ENCODE results near the gene RCOR1.

RCOR1 gene

GRCh38 chr14:102551995-102552705, 40.3 kb upstream of the RCOR1 start:
- Histone ChIP-seq H3K27ac (peak overlapping the region; percentile 50), H3K36me3 (0 out of 2 replicates have a peak, but pooled peaks cover 4% of the 10 kb centered on the region), H3K4me3 (ENCODE audit: low read depth, low read length) (no peak overlapping the region), H3K9me3 (ENCODE audit: severe bottlenecking) (peaks cover 3% of the 10 kb centered on the region), H3K27me3 (ENCODE audit: insufficient read depth, low read depth, severe bottlenecking) (no peaks in the 10 kb centered on the region)
- DNase-seq: no peak
- TF ChIP-seq CTCF (IDR thresholded peaks at IDR 0.05; ENCODE audit: low read depth, low read length): no peak

GRCh38 chr14:102554821-102555819, 37.3 kb upstream of the RCOR1 start:
- no peaks in the 10 kb centered on the region for H3K9me3 ChIP-seq (ENCODE audit: severe bottlenecking)
- H3K27me3 ChIP-seq (ENCODE audit: insufficient read depth, low read depth, severe bottlenecking): no peaks in the 10 kb centered on the region
- no peak for TF ChIP-seq CTCF (IDR thresholded peaks at IDR 0.05; ENCODE audit: low read depth, low read length)
- no peak overlapping the region for H3K27ac ChIP-seq
- no peak for DNase-seq
- no peak overlapping the region for H3K4me3 ChIP-seq (ENCODE audit: low read depth, low read length)
- H3K36me3 ChIP-seq: 0 out of 2 replicates have a peak, but pooled peaks cover 4% of the 10 kb centered on the region

GRCh38 chr14:102556098-102556677, 36.3 kb upstream of the RCOR1 start:
- H3K27me3 ChIP-seq (ENCODE audit: insufficient read depth, low read depth, severe bottlenecking): no peaks in the 10 kb centered on the region
- TF ChIP-seq CTCF (IDR thresholded peaks at IDR 0.05; ENCODE audit: low read depth, low read length): no peak
- H3K27ac ChIP-seq: no peak overlapping the region
- no peaks in the 10 kb centered on the region for H3K9me3 ChIP-seq (ENCODE audit: severe bottlenecking)
- H3K4me3 ChIP-seq (ENCODE audit: low read depth, low read length): no peak overlapping the region
- DNase-seq: no peak
- 0 out of 2 replicates have a peak, but pooled peaks cover 1% of the 10 kb centered on the region for H3K36me3 ChIP-seq

- Histone ChIP-seq H3K36me3 (no peaks in the 10 kb centered on the region), H3K27me3 (ENCODE audit: insufficient read depth, low read depth, severe bottlenecking) (no peaks in the 10 kb centered on the region), H3K4me3 (ENCODE audit: low read depth, low read length) (no peak overlapping the region), H3K27ac (no peak overlapping the region), H3K9me3 (ENCODE audit: severe bottlenecking) (no peaks in the 10 kb centered on the region)
- DNase-seq: no peak
- TF ChIP-seq CTCF (IDR thresholded peaks at IDR 0.05; ENCODE audit: low read depth, low read length): no peak
Observed at GRCh38 chr14:102557434-102558226, 34.8 kb upstream of the RCOR1 start.

- no peak for DNase-seq
- no peak overlapping the region for H3K4me3 ChIP-seq (ENCODE audit: low read depth, low read length)
- H3K9me3 ChIP-seq (ENCODE audit: severe bottlenecking): no peaks in the 10 kb centered on the region
- TF ChIP-seq CTCF (IDR thresholded peaks at IDR 0.05; ENCODE audit: low read depth, low read length): no peak
- H3K36me3 ChIP-seq: no peaks in the 10 kb centered on the region
- H3K27me3 ChIP-seq (ENCODE audit: insufficient read depth, low read depth, severe bottlenecking): no peaks in the 10 kb centered on the region
- no peak overlapping the region for H3K27ac ChIP-seq
Observed at GRCh38 chr14:102558556-102558955, 33.9 kb upstream of the RCOR1 start.

Data from WERI-Rb-1 (cell line).